PC-9 (cell line): Measurements from ENCODE around the gene ANKRD44. TPM values are rescaled to one million over a fixed set of nuclear protein-coding genes. Genes with fewer than 3 reads are reported as not detected.

ENCODE experiments used
- BruUV-seq: library from RNA; stranded (reverse); fragments of 400-500 nt; replicated peaks from 2 replicates; lab custom pipeline; 2021; lab: Mats Ljungman, UMichigan
- CTCF ChIA-PET: fragments of 300-600 bp; sonication (Branson Sonifier 250); formaldehyde crosslinking; loops from one replicate; lab custom pipeline; 2022; ENCODE audit warnings: antibody characterized with exemption; lab: Charles Lee
- POLR2A ChIA-PET: fragments of 300-600 bp; sonication (Branson Sonifier 250); formaldehyde crosslinking; loops from one replicate; lab custom pipeline; 2022; ENCODE audit warnings: antibody characterized with exemption; ENCODE audit not compliant: unreplicated experiment; lab: Charles Lee
- DNase-seq, 2 experiments: peaks; one replicate each; pipeline versions ENCODE4 v3.0.0 to v3.0.0-alpha.2; 2015 to 2022; ENCODE audit warnings: mixed read lengths in 1 of 2
- H2AFZ ChIP-seq: fragments of 200-600 bp; sonication (generic); 2 replicates; pipeline ENCODE4 v1.8.1; 2017; ENCODE audit warnings: antibody characterized with exemption
- H3F3A ChIP-seq: fragments of 200-600 bp; sonication (generic); 2 replicates; pipeline ENCODE4 v1.8.1; 2017; ENCODE audit warnings: antibody characterized with exemption, mild to moderate bottlenecking, low read depth; ENCODE audit not compliant: insufficient read depth
- H3K27ac ChIP-seq: fragments of 200-600 bp; sonication (generic); 2 replicates; pipeline ENCODE4 v1.6.1; 2016; ENCODE audit warnings: mixed run types
- H3K27me3 ChIP-seq: fragments of 200-600 bp; sonication (generic); 2 replicates; pipeline ENCODE4 v1.6.1; 2016; ENCODE audit warnings: low read depth, mixed run types; ENCODE audit not compliant: insufficient read depth
- H3K36me3 ChIP-seq: fragments of 200-600 bp; sonication (generic); 2 replicates; pipeline ENCODE4 v1.6.1; 2016; ENCODE audit warnings: low read depth, mixed run types
- H3K4me1 ChIP-seq: fragments of 200-600 bp; sonication (generic); replicated peaks from 2 replicates; pipeline ENCODE4 v1.6.1; 2016; ENCODE audit warnings: mixed run types; ENCODE audit not compliant: insufficient read depth
- H3K4me2 ChIP-seq: fragments of 200-600 bp; sonication (generic); 2 replicates; pipeline ENCODE4 v1.6.1; 2017; ENCODE audit warnings: mixed run types
- H3K4me3 ChIP-seq: fragments of 200-600 bp; sonication (generic); 2 replicates; pipeline ENCODE4 v1.6.1; 2016; ENCODE audit warnings: mixed run types
- H3K79me2 ChIP-seq: fragments of 200-600 bp; sonication (generic); 2 replicates; pipeline ENCODE4 v1.6.1; 2017; ENCODE audit warnings: low read depth, mixed run types
- H3K9me2 ChIP-seq: fragments of 200-600 bp; sonication (generic); 2 replicates; pipeline ENCODE4 v1.8.1; 2017; ENCODE audit warnings: mild to moderate bottlenecking; ENCODE audit not compliant: insufficient read depth
- H3K9me3 ChIP-seq: fragments of 200-600 bp; sonication (generic); 2 replicates; pipeline ENCODE4 v1.8.1; 2016; ENCODE audit warnings: low read depth; ENCODE audit not compliant: insufficient read depth
- H4K20me1 ChIP-seq: fragments of 200-600 bp; sonication (generic); 2 replicates; pipeline ENCODE4 v1.8.1; 2017; ENCODE audit not compliant: insufficient read depth
- CTCF ChIP-seq: fragments of 200-600 bp; sonication (generic); conservative IDR thresholded peaks from 2 replicates; pipeline ENCODE4 v1.6.1; 2017; ENCODE audit warnings: mixed run types, antibody characterized with exemption, mild to moderate bottlenecking, moderate library complexity
- EZH2 ChIP-seq: fragments of 200-600 bp; sonication (generic); IDR thresholded peaks from 2 replicates; pipeline ENCODE4 v1.8.0; 2017; ENCODE audit warnings: antibody characterized with exemption, low read depth
- intact Hi-C: fragments of 100-400 bp; cut with micrococcal nuclease; formaldehyde crosslinking; loops from one replicate; pipeline ENCODE4 v1.10.0; 2022; ENCODE audit not compliant: unreplicated experiment
- total RNA-seq: library from RNA; stranded (reverse); gene quantifications from 2 replicates; pipeline ENCODE4 v1.2.3, GENCODE V29; 2021

Gene ANKRD44
- total RNA-seq, 1 experiment from 2014 or later: 3.4 TPM

GRCh38 chr2:196949116-196949515, 361.5 kb downstream of the ANKRD44 start:
- Histone ChIP-seq H3K79me2 (no peaks in the 10 kb centered on the region), H3K36me3 (no peaks in the 10 kb centered on the region), H3K4me1 (no peaks in the 10 kb centered on the region), H3K9me2 (no peaks in the 10 kb centered on the region), H2AFZ (no peak overlapping the region), H3K27ac (no peak overlapping the region), H3K27me3 (no peaks in the 10 kb centered on the region), H3K9me3 (no peaks in the 10 kb centered on the region), H3K4me2 (no peak overlapping the region), H3F3A (no peaks in the 10 kb centered on the region), H3K4me3 (no peak overlapping the region), H4K20me1 (no peaks in the 10 kb centered on the region)
- intact Hi-C loops: no loop called here
- CTCF ChIA-PET: no interaction called here
- no peak for TF ChIP-seq CTCF
- no peak for TF ChIP-seq EZH2
- no peak for DNase-seq
- no TSS peak for BruUV-seq
- POLR2A ChIA-PET: no interaction called here

GRCh38 chr2:196944570-196944969, 366.0 kb downstream of the ANKRD44 start:
- Histone ChIP-seq H3F3A (no peaks in the 10 kb centered on the region), H3K9me3 (no peaks in the 10 kb centered on the region), H3K27me3 (no peaks in the 10 kb centered on the region), H2AFZ (no peak overlapping the region), H3K4me3 (no peak overlapping the region), H3K27ac (no peak overlapping the region), H4K20me1 (no peaks in the 10 kb centered on the region), H3K36me3 (no peaks in the 10 kb centered on the region), H3K9me2 (no peaks in the 10 kb centered on the region), H3K4me1 (no peaks in the 10 kb centered on the region), H3K4me2 (no peak overlapping the region), H3K79me2 (no peaks in the 10 kb centered on the region)
- POLR2A ChIA-PET: no interaction called here
- BruUV-seq: no TSS peak
- CTCF ChIA-PET: no interaction called here
- no peak for DNase-seq
- TF ChIP-seq CTCF (no peak), EZH2 (no peak)
- intact Hi-C loops: no loop called here

- Histone ChIP-seq H3K79me2 (no peaks in the 10 kb centered on the region), H3K9me2 (no peaks in the 10 kb centered on the region), H3K27me3 (no peaks in the 10 kb centered on the region), H2AFZ (no peak overlapping the region), H3K4me1 (no peaks in the 10 kb centered on the region), H3K9me3 (no peaks in the 10 kb centered on the region), H3K27ac (no peak overlapping the region), H3K4me3 (no peak overlapping the region), H3F3A (no peaks in the 10 kb centered on the region), H3K4me2 (no peak overlapping the region), H4K20me1 (no peaks in the 10 kb centered on the region), H3K36me3 (no peaks in the 10 kb centered on the region)
- ChIA-PET CTCF (no interaction called here), POLR2A (no interaction called here)
- intact Hi-C loops: no loop called here
- TF ChIP-seq CTCF (no peak), EZH2 (no peak)
- no TSS peak for BruUV-seq
- DNase-seq: no peak
Measured at GRCh38 chr2:196941398-196942078, 369.0 kb downstream of the ANKRD44 start.
